Activated CD8-positive, alpha-beta memory T cell treated with anti-CD3 and anti-CD28 coated beads, Interleukin-2, amount 50 U/mL, for 1 hour (primary cell): ENCODE measurements around the gene ZGPAT.
"Not testable (repeated sequence)": the region's sequence is repeated elsewhere in the genome, so short reads cannot be mapped to it uniquely, and the experiment has no call there.

Experiments
- DNase-seq: peaks from one replicate; pipeline ENCODE4 v3.0.0-alpha.2; 2020; ENCODE audit errors: extremely low read depth

Gene ZGPAT

DNA sequence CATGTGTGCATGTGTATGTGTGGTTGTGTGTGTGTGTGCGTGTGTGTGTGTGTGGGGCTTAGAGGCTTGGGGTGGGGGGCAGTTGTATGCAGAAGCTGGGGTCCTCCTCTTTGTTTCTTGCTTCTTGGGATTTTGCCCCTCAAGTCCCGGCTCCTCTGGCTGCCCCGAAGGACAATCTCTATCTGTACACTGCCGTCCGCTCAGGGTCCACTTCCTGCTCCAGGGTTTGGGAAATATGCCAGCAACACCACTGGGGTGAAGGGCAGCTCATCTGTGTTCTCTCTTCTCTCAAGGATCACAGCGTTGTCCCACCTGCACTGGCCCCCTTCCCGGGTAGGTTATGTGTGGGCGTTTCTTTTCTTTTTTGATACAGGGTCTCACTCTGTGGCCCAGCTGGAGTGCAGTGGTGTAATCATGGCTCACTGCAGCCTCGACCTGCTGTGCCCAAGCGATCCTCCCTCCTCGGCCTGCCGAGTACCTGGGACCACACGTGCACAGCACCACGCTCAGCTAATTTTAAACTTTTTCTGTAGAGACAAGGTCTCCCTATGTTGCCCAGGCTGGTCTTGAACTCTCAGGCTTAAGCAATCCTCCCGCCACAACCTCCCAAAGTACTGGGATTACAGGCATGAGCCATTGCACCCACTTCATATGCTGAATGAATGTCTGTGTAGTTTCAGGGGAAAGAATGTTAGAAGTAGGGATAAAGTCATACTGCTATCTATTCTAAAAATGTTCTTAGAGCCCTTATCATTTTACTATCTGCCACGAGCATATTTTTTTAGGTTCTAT is 57.4 kb downstream of the ZGPAT start:
- no peak for DNase-seq

DNA sequence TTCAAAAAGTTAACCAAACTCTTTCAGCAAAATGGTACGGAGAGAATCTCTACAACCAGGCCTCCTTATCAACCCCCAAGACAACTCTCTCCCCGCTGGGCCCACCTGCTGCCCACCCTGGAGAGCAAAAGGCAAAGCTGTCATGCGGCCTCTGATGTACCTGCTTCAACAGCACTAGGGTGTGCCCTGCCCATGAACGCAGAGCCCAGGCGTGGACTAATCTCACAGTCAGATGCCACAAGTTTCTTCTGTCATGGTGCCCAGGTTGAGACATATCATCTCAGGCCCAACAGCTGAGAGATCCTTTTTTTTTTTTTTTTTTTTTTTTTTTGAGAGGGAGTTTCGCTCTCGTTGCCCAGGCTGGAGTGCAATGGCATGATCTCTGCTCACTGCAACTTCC is 58.1 kb downstream of the ZGPAT start:
- no peak for DNase-seq

DNA sequence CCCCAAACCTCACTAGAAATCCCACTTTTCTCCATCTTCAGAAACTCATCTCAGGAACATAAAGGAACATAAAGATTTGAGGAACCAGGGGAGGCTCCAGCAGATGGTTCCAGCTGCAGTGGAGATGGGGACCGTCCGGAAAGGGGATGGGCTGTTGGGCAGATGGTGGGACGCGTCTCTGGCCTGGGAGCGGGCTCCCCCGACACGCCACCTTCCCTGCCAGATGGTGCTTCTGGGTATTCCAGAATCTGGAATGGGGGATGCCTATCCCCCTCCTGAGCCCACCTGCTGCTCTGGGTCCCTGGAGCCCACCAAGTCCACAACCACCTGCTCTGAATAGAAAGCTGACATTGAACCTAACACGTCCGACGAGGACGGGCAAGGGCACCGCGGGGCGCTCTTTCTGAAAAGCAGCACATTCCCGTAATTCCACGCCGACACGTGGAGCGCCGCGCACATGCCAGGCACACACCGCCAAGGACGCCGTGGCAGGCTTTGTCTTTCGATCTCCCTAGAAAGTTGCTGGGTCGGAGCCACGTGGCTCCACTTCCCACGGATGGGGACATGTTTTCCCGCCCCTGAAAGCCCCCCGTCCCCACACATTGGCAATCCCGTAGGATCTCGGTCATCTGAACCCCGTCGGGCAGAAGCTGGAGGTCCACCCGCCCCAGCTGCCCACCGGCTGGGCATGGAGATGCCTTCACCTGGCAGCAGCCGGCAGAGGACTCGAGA is 59.0 kb downstream of the ZGPAT start:
- DNase-seq = no peak

DNA sequence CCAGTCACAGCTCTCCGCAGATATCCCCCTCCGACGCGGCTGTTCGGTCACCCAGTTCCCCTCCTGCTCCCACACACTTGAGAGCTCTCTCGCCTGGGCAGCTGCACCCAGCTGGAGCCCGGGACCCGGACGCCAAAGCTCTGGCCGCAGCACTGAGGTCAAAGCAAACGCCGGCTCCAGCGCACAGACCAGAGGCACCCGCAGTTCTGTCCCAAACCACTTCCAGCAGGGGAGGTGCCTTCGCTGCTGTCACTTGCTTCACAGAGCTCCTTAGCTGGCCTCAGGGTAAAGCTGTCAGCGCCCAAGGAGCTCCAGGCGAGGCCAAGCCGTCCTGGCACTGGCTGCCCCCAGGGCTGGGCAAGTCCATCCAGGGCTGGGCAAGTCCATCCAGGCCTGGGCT is 59.6 kb downstream of the ZGPAT start:
- no peak for DNase-seq

DNA sequence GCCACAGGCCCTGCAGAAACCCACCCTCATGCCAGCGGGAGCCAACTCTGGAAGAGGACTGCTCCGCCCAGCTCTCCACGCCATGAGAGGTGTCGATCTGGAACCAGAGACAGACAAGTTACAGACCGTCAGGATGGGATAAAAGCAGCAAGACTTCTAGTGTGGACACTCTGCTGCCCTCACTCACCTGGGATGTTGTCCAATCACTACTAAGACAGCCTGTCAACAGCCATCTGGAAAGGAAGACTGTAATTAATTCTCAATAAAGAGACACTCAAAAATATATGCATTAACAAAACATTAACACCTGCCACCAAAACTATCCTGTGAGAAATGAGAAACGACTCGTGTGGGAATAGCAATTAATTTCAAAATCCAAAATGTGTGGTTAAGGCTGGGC is 60.0 kb downstream of the ZGPAT start:
- no peak for DNase-seq

DNA sequence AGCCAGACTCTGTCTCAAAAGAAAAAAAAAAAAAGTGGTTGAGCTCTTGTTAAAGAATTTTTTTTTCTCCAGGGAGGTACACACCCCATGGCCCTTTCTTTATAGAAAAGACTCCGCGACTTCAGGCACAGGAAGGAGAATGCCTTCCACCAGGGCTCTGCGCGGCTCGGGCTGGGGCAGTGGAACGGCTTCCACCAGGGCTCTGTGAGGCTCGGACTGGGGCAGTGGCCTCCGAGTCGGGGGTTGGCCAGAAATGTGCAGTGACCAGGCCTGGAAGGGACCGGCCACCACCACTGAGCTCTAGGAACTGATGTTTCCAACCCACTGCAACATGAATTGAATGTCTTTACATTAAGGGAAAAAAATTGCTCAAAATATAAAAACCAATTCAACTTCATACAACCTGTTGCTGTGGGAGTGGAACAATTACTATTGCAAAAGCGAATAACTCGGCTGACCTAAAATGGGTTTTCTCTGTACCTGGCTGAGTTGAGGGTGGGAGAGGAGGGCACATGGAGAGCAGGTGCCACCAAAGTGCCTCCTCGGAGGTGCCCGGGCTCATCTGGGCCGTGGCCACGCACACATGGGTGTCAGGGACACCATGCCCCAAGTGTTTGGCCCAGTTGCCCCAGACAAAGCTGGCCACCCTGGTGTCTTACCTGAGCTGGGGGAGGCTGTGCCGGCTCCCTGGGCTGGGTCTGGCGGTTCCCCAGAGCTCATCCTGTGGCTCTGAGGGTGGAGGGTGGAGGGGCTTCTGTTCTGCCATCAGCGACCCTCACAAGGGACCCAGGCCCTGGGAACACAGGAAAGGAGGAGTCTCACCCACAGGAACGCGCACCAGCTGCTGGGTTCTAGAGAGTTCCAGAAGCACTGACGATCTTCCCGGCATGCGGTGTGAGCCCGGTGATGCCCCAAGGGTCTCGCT is 61.0 kb downstream of the ZGPAT start:
- no peak for DNase-seq

DNA sequence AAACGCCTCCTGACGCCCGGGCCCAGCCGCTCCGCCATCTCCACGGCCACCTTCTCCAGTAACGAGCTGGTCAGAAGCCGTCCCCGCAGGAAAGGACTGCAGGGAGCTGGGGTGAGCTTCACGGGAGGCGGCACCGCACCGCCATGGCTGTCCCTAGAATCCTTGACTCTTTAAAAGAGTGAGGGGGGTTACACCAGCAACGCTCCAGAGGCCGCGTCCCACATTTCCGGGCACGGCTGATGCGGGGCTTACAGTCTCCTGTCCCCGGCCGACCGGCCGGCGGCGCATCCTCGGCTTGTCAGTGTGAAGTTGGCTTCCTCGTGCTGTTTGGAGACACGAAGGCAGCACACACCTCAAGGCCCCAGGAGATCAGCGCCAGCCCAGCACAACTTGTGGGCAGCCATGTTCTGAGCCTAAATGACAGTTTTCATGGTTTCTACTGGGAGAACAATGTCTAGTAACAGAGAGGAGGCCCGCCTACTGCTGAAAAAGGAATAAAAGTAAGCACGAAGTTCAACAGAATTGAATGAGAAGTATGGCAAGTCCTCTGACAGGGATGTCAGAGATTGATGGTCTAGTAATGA is 62.1 kb downstream of the ZGPAT start:
- no peak for DNase-seq

DNA sequence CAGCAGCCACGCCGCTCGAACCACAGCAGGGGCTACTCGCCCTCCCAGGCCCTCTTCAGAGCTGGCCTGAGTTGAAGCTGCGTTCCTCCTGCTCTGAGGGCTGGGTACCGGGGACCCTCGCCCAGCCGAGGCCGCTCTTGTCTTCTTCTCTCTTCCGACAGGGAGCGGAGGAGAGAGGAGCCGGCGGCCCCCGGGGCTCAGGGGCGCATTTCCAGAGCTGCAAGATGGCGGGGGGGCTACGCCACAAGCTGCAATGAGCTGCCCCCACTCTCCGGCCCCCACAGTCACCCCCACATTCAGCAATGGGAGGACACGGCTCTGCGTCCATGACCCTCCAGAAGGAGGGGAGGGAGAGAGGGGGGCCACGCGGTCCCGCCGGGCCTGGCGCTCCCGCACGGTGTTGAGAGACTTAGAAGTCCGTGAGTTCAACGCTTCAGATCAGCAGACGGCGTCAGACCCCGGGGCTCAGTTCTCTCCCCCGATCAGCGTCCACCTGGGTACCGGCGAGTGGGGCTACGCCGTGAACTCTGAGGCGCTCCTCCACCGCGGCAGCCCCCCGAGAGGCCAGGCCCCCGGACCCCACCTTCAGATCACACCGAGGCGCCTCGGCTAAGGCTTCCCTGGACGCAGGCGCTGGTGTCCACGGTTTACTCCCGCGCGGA is 63.3 kb downstream of the ZGPAT start:
- DNase-seq = no peak

DNA sequence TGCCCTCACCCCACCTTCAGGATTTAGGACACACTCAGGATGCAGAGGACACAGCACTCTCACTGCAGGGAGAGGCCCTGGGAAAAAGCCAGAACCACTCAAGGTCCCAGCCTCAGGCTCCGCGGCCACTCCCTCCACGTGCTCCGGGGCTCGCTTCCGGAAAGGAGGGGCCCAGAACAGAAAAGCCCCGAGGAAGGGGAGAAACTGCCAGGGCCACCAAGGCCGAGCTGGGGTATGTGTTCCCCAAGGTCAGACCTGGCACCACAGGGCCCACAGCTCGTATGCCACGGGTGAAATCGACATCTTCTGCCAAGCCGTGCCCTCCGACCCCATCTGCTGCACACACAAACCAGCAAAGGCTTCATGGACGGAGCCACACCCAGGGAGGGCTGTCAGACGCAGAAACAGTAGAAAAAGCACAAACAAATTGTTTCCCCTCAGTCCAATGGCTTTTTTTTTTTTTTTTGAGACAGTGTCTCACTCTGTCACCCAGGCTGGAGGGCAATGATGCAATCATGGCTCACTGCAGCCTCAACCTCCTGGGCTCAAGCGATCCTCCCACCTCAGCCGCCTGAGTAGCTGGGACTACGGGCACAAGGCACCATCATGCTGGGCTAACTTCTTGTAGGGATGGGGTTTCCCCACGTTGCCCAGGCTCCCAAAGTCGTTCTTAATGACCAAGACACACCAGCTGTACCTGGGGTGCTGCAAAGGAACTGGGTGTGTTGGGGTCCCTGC is 65.1 kb downstream of the ZGPAT start:
- DNase-seq = no peak

DNA sequence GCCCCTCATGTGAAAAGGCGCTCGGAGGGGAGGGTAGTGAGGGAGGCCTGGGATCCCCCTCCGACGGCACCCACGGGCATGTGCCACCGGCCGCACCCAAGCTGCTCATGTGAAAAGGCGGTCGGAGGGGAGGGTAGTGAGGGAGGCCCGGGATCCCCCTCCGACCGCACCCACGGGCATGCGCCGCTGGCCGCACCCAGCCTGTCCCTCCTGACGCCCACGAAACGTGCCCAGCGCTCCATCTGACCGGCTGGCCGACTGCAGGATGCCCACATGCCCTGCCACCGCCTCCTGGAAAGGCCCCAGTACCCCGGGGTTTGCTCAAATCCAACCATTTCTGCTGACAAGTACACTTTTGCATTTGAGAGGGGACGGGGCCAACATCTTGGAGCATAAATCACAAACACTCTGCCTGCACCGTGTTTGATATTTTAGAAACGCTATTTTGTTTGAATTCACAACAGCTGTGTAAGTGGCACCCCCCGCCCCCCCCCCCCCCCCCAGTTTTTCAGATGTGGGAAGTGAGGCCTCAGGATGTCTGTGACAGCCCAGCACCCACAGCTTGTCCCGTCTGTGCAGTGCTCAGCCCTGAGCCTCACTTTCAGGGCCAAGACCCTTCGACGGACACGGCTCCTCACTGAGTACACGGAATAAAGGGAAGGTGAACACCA is 65.9 kb downstream of the ZGPAT start:
- DNase-seq = no peak

DNA sequence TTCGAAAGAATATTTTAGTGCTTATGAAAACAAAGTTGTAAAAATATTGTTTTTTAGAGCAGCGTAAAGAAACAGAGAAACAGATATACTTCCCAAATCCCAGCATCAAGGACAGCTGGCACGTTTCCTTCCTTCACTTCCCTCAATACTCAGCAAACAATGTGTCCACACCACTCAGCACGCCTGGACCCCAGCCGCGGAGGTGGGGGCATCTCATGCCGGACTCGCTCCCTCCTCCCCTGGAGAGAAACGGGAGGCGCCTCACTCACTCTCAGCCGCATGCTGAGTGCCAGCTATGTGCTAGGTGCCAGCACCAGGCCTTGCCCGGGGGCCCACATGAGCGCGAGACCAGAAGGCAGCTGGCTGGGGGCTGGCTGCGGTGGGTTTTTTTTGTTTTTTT is 66.5 kb downstream of the ZGPAT start:
- no peak for DNase-seq

DNA sequence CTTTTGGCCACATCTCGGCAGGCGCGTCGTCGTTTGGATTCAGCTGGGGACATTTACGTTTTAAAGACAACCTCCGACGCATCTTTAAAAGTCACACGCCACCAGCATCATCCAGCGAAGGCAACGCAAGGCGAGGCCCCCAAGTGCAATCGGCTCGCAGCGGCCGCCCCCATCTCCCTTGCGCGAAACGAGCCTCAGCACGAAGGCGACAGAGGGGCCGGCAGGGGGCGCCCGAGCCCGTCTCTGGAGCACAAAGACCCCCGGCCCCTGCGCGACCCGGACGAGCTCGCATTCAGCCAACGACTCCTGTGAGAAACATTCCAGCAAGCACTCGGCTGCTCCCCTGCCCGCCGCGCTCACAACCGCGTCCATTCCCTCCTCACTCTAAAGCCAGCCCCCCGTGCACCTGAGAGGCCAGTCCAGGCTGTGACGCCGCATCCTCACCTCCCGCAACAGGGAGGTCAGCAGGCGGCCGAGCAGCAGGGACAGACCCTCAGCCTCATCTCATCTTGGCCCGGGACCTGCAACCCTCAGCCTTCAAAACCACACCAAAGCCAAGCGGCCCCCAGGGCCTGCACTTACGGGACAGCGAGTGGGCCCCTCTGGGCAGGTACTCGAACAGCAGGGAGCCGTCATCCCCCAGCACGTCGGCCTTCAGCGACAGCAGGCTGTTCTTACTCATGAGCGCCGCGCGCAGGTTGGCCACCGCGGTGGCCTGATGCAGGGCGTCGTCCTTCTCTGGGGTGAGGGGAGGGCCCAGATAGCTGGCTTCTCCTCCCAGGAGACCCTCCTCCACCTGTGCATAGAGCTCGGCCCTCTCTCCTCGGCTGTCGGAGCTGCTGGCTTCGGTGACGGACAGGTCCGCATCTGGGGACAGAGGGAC is 67.5 kb downstream of the ZGPAT start:
- DNase-seq = no peak

DNA sequence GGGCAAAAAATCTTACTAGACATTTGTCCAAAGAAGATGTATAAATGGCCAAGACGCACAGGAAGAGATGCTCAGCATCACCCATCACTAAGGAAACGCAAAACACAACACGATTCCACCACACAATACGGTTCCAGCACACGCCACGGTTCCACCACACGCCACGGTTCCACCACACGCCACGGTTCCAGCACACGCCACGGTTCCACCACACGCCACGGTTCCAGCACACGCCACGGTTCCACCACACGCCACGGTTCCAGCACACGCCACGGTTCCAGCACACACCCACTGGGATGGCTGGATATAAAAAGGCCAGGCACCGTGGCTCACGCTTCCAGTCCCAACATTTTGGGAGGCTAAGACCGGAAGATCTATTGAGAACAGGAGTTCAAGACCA is 69.0 kb downstream of the ZGPAT start:
- DNase-seq = not testable (repeated sequence)

DNA sequence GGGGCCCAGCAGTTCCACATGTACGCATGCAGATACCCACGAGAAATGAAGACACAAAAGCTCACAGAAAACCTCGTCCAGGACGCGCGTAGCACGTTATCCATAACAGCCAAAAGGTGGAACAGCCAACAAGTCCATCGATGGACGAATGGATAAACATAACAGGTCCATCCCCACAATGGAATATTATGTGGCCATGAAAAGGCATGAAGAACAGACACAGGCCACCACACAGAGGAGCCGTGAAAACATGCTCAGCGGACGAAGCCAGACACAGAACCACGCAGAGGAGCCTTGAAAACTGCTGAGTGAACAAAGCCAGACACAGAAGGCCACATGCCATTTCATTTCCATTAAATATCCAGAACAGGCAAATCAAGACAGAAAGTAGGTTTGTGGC is 69.8 kb downstream of the ZGPAT start:
- no peak for DNase-seq

DNA sequence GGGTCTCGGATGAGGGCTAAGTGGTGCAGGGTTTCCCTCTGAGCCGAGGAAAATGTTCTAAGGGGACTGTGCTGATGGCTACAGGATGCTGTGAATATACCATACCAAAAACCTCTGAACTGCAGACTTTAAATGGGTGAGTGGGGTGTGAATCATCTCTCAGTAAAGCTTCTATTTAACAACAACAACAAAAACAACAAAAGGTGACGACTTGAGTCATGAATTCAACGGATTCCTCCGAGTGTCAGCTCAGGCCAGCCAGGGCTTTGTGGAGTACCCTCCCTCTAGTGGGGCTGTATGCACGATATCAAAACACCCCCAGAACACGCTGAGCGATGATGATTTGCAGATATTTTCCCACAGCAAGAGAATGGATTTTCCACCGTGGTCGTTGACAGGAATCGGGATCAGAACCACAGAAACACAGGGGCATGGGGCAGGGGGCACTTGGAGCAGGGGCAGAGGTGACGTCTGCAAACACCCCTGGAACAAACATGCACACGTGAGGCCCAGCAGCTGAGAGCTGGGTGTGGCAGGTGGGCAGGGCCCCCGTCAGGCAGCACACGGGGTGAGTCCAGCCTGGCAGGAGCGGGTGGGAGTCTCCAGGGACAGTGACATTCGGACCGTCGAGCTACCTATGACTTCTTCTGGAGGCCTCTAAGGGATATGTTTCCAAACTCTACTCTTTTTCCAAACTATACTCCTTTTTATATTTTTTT is 70.4 kb downstream of the ZGPAT start:
- DNase-seq = no peak

DNA sequence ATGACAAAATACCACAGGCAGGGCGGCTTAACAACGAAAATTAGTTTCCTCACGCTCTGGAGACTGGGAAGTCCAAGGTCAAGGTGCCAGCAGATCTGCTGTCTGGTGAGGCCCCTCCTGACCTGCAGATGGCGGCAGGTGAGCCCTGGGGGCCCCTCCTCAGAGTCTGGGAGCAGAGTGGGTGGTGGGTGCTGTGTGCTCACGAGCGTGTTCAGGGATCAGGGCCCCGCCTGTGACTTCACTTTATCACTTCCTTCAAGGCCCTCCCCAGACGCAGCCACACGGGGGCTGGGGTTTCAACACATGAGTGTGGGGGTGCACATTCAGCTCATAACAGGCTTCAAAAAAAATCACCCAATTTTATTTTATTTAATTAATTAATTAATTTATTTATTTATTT is 71.0 kb downstream of the ZGPAT start:
- no peak for DNase-seq

DNA sequence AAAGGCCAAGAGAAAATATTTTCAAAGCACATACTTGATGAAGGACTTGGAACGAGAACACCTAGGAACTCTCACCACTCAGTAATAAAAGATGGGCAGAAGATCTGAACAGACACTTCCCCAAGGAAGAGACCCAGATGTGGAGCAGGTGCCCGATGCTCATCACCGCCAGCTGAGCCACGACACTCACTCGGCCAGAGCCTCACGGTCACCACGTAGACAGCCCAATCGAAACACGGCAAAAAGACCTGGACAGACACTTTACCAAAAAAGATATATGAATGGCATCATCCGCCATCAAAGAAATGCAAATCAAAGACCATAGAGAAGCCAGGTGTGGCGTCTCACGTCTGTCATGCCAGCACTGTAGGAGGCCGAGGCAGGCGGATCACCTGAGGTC is 73.3 kb downstream of the ZGPAT start:
- no peak for DNase-seq

DNA sequence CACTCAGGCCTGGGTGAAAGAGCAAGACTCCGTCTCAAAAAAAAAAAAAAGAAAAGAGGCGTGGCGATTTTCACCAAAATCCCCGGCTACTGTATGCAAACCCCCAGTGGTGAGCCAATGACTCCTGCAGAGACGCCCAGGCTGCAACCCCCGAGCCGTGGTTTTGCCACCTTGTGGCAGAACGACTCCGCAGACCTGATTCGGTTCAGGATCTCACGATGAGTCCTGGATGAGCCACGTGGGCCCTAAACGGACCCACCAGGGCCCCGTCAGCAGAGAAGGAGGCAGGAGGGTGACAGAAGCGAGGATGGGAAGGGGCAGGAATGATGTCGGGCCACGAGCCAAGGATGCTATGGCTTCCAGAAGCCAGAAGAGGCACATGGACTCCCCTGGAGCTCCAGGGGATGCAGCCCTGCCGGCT is 74.2 kb downstream of the ZGPAT start:
- DNase-seq = peak; percentile 22
